ENCODE results near the gene ARHGAP26. TPM values are rescaled to one million over a fixed set of nuclear protein-coding genes. Genes with fewer than 3 reads are reported as not detected.

ARHGAP26 gene
- polyA plus RNA-seq, 1 donor from 2014 or later: 0.83 TPM

- Histone ChIP-seq H3K9me2 (ENCODE audit: insufficient read depth, low read length) (no peaks in the 10 kb centered on the region), H3K9me3 (ENCODE audit: low read length) (no peaks in the 10 kb centered on the region), H3F3A (ENCODE audit: insufficient read depth, low read length, poor library complexity, severe bottlenecking) (no peaks in the 10 kb centered on the region), H3K27me3 (ENCODE audit: insufficient read depth, low read depth, low read length) (no peaks in the 10 kb centered on the region), H3K4me2 (ENCODE audit: low read length) (no peak overlapping the region), H4K20me1 (ENCODE audit: insufficient read depth) (no peaks in the 10 kb centered on the region), H3K36me3 (ENCODE audit: insufficient read depth, low read length) (no peaks in the 10 kb centered on the region), H3K9ac (ENCODE audit: low read length) (no peak overlapping the region), H2AFZ (ENCODE audit: low read depth, low read length) (no peak overlapping the region), H3K4me3 (ENCODE audit: low read length) (no peak overlapping the region), H3K79me2 (replicated peaks; ENCODE audit: insufficient read depth, low read length) (no peaks in the 10 kb centered on the region), H3K27ac (ENCODE audit: low read length) (no peak overlapping the region)
- TF ChIP-seq POLR2AphosphoS5 (IDR thresholded peaks at IDR 0.05): no peak
- no peak for TF ChIP-seq MXI1 (conservative IDR thresholded peaks at IDR 0.05; ENCODE audit: poor library complexity, severe bottlenecking)
- TF ChIP-seq RAD21 (conservative IDR thresholded peaks at IDR 0.05): no peak
- no peak for TF ChIP-seq EP300 (conservative IDR thresholded peaks at IDR 0.05; ENCODE audit: poor library complexity, severe bottlenecking)
- no peak for TF ChIP-seq CTCF (IDR thresholded peaks at IDR 0.05; ENCODE audit: poor library complexity, severe bottlenecking)
- no peak for TF ChIP-seq TAF1 (IDR thresholded peaks at IDR 0.05; ENCODE audit: low read depth)
- no peak for TF ChIP-seq EZH2 (IDR thresholded peaks at IDR 0.05; ENCODE audit: borderline replicate concordance, insufficient read depth, low read length, poor library complexity, severe bottlenecking)
- TF ChIP-seq, protein P1, sequence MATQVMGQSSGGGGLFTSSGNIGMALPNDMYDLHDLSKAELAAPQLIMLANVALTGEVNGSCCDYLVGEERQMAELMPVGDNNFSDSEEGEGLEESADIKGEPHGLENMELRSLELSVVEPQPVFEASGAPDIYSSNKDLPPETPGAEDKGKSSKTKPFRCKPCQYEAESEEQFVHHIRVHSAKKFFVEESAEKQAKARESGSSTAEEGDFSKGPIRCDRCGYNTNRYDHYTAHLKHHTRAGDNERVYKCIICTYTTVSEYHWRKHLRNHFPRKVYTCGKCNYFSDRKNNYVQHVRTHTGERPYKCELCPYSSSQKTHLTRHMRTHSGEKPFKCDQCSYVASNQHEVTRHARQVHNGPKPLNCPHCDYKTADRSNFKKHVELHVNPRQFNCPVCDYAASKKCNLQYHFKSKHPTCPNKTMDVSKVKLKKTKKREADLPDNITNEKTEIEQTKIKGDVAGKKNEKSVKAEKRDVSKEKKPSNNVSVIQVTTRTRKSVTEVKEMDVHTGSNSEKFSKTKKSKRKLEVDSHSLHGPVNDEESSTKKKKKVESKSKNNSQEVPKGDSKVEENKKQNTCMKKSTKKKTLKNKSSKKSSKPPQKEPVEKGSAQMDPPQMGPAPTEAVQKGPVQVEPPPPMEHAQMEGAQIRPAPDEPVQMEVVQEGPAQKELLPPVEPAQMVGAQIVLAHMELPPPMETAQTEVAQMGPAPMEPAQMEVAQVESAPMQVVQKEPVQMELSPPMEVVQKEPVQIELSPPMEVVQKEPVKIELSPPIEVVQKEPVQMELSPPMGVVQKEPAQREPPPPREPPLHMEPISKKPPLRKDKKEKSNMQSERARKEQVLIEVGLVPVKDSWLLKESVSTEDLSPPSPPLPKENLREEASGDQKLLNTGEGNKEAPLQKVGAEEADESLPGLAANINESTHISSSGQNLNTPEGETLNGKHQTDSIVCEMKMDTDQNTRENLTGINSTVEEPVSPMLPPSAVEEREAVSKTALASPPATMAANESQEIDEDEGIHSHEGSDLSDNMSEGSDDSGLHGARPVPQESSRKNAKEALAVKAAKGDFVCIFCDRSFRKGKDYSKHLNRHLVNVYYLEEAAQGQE (IDR thresholded peaks at IDR 0.05; ENCODE audit: borderline replicate concordance): no peak
- TF ChIP-seq SMC3 (conservative IDR thresholded peaks at IDR 0.05; ENCODE audit: poor library complexity): no peak
These were observed 262.3 kb downstream of the ARHGAP26 start for GRCh38 chr5:143032581-143032836.

DNA sequence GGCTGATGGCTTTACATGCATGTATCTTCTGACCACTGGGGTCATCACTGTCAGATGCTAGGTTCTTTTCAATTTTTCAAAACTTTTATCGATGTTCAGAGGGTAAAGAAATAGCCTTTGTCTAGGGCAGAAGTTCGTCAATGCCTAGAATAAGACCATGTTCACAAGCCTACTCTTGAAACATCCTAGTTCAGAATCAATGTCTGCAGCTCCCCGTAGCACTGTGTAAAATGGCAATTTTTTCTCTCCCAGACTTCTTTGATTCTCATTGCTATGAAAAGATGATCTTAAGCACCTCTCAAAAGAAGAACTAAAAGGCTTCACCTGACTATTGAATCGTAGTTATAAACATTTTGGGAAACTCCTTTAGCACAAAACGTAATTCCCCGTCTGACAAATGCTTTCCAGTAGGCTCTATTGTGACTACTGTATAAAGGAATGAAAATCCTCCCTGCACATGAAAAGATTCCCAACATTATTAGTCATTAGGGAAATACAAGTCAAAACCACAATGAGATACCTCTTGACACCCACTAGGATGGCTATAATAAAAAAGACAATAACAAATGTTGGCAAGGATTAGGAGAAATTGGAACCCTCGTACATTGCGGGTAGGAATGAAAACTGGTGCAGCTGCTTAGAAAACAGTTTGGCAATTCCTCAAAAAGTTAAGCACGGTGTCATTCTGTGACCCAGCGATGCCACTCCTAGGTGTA is 263.5 kb downstream of the ARHGAP26 start:
- Histone ChIP-seq H3K4me2 (ENCODE audit: low read length) (no peak overlapping the region), H4K20me1 (ENCODE audit: insufficient read depth) (no peaks in the 10 kb centered on the region), H3K9me3 (ENCODE audit: low read length) (no peaks in the 10 kb centered on the region), H3K79me2 (replicated peaks; ENCODE audit: insufficient read depth, low read length) (no peaks in the 10 kb centered on the region), H3K4me3 (ENCODE audit: low read length) (no peak overlapping the region), H3K36me3 (ENCODE audit: insufficient read depth, low read length) (no peaks in the 10 kb centered on the region), H3K9ac (ENCODE audit: low read length) (no peak overlapping the region), H2AFZ (ENCODE audit: low read depth, low read length) (no peak overlapping the region), H3K9me2 (ENCODE audit: insufficient read depth, low read length) (no peaks in the 10 kb centered on the region), H3K27ac (ENCODE audit: low read length) (no peak overlapping the region), H3F3A (ENCODE audit: insufficient read depth, low read length, poor library complexity, severe bottlenecking) (no peaks in the 10 kb centered on the region), H3K27me3 (ENCODE audit: insufficient read depth, low read depth, low read length) (no peaks in the 10 kb centered on the region)
- TF ChIP-seq EP300 (conservative IDR thresholded peaks at IDR 0.05; ENCODE audit: poor library complexity, severe bottlenecking): no peak
- TF ChIP-seq, protein P1 (IDR thresholded peaks at IDR 0.05; ENCODE audit: borderline replicate concordance): no peak
